Upper lobe of right lung (tissue), 1 donor: Measurements from ENCODE around the gene LRRC18. TPM values are rescaled to one million over a fixed set of nuclear protein-coding genes. Genes with fewer than 3 reads are reported as not detected.

Experiments used
- ATAC-seq: fragments of 200-7000 bp; cut with Tn5 transposase; one replicate; pipeline ENCODE4 v1.9.1; 2020; ENCODE audit warnings: mild to moderate bottlenecking, moderate library complexity
- DNase-seq: peaks from one replicate; pipeline ENCODE4 v3.0.0-alpha.2; 2020
- H3K27ac ChIP-seq: fragments of 200-600 bp; one replicate; pipeline ENCODE4 v1.8.0; 2022
- H3K27me3 ChIP-seq: fragments of 200-600 bp; one replicate; pipeline ENCODE4 v1.8.0; 2022; ENCODE audit warnings: mild to moderate bottlenecking
- H3K36me3 ChIP-seq: fragments of 200-600 bp; one replicate; pipeline ENCODE4 v1.8.0; 2022
- H3K4me1 ChIP-seq: fragments of 200-600 bp; one replicate; pipeline ENCODE4 v1.8.0; 2022
- H3K4me3 ChIP-seq: fragments of 200-600 bp; one replicate; pipeline ENCODE4 v1.8.0; 2022; ENCODE audit warnings: mild to moderate bottlenecking
- H3K9me3 ChIP-seq: fragments of 200-600 bp; one replicate; pipeline ENCODE4 v1.8.0; 2022
- intact Hi-C: fragments of 100-400 bp; cut with DNase I; formaldehyde crosslinking; loops from one replicate; pipeline ENCODE4 v1.11.0; 2022
- total RNA-seq: library from RNA; stranded (reverse); fragmentation: NEBNext Ultra II Directional; extraction: Animal tissue kit (Norgen Biotek cat#: 25700); gene quantifications from one replicate; pipeline ENCODE4 v1.2.1, GENCODE V29; 2021
- TF ChIP-seq, protein P1 (sequence below): fragments of 200-600 bp; IDR thresholded peaks from one replicate; pipeline ENCODE4 v1.8.0; 2022; ENCODE audit warnings: antibody characterized with exemption
- donor health status: DM: no; HTN: yes; CAD: no; lungs with severe emphysema.

Gene LRRC18
- total RNA-seq, 1 donor from 2014 or later: 0.96 TPM

DNA sequence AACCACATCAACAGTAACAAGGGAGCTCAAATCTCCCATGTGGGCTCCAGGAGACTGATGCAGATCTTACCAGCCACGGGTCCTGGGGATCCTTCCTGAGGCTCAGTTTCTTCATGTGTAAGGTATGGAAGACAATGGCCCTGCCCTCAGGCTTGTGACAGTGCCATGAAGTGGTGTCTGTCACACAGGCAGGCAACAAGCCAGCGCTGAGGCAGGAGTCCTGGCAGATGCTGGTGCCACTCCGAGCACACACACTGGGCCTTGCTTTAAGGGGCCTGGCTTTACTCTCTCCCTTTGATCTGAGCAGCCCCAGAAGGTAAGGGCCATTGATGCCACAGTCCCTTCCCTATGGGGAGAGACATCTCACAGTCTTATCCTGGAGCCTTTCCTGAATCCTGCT lies 28.4 kb upstream of the LRRC18 start:
- H3K4me3 ChIP-seq: no peak overlapping the region

DNA sequence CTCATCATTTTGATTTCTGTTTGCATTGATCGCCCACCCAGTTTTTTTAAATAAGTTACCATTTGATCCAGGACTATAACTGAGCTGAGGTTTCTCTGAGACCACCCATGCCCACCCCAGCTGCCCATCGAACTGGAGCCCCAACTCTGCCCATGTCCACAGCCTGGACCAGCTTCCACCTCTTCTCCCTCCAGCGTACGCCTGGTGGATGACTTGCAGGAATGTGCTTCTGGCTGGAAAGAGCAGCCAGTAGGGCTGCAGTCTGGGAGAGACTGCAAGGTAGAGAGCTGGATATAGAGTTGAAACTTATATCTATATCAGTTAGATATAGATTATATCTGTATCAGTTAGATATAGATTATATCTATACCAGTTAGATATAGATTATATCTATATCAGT lies 25.8 kb upstream of the LRRC18 start:
- Histone ChIP-seq H3K4me3 (no peak overlapping the region), H3K36me3 (no peaks in the 10 kb centered on the region), H3K27ac (no peak overlapping the region), H3K4me1 (no peaks in the 10 kb centered on the region), H3K27me3 (no peaks in the 10 kb centered on the region), H3K9me3 (no peaks in the 10 kb centered on the region)
- no peak for DNase-seq
- no peak for ATAC-seq
- TF ChIP-seq, protein P1, sequence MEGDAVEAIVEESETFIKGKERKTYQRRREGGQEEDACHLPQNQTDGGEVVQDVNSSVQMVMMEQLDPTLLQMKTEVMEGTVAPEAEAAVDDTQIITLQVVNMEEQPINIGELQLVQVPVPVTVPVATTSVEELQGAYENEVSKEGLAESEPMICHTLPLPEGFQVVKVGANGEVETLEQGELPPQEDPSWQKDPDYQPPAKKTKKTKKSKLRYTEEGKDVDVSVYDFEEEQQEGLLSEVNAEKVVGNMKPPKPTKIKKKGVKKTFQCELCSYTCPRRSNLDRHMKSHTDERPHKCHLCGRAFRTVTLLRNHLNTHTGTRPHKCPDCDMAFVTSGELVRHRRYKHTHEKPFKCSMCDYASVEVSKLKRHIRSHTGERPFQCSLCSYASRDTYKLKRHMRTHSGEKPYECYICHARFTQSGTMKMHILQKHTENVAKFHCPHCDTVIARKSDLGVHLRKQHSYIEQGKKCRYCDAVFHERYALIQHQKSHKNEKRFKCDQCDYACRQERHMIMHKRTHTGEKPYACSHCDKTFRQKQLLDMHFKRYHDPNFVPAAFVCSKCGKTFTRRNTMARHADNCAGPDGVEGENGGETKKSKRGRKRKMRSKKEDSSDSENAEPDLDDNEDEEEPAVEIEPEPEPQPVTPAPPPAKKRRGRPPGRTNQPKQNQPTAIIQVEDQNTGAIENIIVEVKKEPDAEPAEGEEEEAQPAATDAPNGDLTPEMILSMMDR: no peak
- intact Hi-C loops: no loop called here

More for the DNA sequence above, 28.4 kb upstream of the LRRC18 start:
- H3K36me3 ChIP-seq: no peaks in the 10 kb centered on the region
- TF ChIP-seq, protein P1: no peak
- no peaks in the 10 kb centered on the region for H3K27me3 ChIP-seq
- intact Hi-C loops: no loop called here
- DNase-seq: no peak
- no peaks in the 10 kb centered on the region for H3K4me1 ChIP-seq
- H3K9me3 ChIP-seq: no peaks in the 10 kb centered on the region
- ATAC-seq: no peak
- no peak overlapping the region for H3K27ac ChIP-seq

DNA sequence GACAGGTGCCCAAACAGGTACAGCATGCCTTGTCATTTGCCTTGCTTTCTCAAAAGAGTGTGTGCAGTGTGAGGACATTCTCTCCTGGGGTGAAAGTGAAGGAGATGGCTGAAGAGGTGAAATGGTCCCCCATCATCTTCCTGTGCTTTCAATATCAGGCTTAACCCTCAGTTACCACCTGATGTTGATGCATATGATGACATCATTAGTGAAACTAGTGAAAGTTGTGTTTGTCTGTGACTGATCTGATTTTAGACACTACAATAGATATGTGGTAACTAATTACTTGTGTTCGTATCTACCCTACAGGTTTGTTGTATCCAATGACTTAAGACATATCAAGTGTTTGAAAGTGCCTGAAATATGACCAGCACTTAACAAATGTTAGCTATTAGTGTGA lies 24.4 kb upstream of the LRRC18 start:
- no peaks in the 10 kb centered on the region for H3K36me3 ChIP-seq
- no peaks in the 10 kb centered on the region for H3K4me1 ChIP-seq
- no peak overlapping the region for H3K27ac ChIP-seq
- no peak overlapping the region for H3K4me3 ChIP-seq
- intact Hi-C loops: no loop called here
- H3K27me3 ChIP-seq: no peaks in the 10 kb centered on the region
- no peaks in the 10 kb centered on the region for H3K9me3 ChIP-seq
- no peak for ATAC-seq
- DNase-seq: no peak
- TF ChIP-seq, protein P1: no peak

DNA sequence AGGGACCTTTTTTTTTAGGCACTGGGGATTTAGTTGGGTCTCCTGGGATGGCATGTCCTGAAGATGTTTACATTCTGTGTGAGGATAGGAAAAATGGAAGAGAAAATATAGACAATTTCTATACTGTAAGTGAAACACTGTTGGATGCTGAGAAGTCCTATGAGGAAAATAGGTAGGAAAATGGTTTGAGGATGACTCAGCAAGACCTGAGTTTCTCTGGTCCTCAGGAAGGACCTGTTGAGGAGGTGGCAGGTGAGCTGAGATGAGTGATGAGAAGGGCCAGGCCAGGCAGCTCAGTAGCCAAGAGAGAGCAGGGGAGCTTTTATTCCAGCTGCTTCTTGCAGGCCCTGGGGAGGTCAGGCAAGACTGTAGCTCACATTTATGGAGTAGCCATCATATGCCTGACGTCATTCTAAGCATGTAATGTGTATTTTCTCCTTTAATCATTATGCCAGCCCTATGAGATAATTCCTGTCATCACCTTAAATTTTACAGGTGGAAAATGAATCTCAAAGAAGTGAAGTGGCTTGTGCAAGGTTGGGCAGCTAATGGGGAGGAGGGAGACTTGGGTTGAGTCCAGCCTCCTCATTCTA lies 19.1 kb upstream of the LRRC18 start:
- Histone ChIP-seq H3K36me3 (no peaks in the 10 kb centered on the region), H3K4me1 (no peaks in the 10 kb centered on the region)
- no peak for DNase-seq

DNA sequence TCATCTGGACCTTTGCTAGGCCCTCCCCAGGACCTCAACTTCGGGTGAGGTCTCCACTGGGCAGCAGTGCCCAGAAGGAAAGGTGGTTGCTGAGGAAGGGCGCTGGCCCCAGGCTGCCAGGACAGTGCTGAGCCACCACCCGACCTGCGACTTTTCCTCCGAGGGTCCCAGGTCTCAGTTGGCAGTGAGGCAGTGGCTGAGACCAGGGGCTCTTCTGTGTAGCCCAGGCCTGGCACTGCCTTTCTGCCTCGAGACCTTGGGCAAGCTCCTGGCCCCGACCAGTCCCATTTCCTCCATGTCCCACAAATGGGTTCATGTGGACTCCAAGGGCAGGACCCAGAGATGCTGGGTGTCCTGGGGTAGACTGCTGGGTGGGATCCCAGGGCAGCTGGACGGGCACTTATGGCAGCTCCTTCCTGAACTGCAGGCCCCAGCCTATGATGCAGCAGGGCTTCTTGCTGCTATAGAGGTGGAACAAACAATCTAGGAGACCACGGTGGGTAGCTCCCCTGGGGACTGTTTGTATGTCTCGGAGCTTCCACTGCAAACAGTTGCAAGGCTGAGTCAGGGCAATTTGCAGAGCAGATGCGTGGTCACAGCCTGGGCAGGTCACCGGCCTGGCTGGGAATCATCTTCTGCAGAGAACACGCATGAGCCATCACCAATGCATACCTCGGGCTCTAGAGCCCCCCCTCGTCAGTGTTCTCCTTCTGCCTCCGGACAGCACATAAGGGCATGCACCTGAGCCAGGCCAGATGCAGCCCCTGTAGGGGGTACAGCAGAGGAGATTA lies 17.9 kb upstream of the LRRC18 start:
- TF ChIP-seq, protein P1: no peak
- Histone ChIP-seq H3K4me1 (no peaks in the 10 kb centered on the region), H3K9me3 (no peaks in the 10 kb centered on the region), H3K4me3 (no peak overlapping the region), H3K27ac (no peak overlapping the region), H3K27me3 (no peaks in the 10 kb centered on the region), H3K36me3 (no peaks in the 10 kb centered on the region)
- intact Hi-C loops: no loop called here
- ATAC-seq (no peak), DNase-seq (no peak)

More for the DNA sequence above, 19.1 kb upstream of the LRRC18 start:
- no peaks in the 10 kb centered on the region for H3K9me3 ChIP-seq
- no peak overlapping the region for H3K4me3 ChIP-seq
- no peaks in the 10 kb centered on the region for H3K27me3 ChIP-seq
- no peak for ATAC-seq
- H3K27ac ChIP-seq: no peak overlapping the region
- intact Hi-C loops: no loop called here
- TF ChIP-seq, protein P1: no peak
